ENCODE results near the gene HDAC4.

Gene HDAC4

DNA sequence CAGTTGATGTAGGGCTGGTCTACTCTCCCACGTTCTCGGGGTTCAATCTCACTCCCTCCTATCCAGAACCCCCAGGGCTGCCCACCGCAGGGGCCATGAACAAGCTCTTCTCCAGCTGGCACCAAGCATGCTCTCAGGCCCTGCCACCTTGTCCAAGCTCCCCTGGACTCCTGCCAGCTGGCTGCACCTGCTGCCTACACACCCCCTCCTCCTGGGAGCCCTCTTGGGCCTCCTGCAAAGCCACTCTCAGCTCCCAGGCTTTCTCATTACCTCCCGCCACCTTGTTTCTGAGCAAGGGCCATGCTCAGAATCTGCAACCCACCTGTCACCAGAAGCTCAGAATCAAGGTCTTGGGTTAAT is 56.0 kb downstream of the HDAC4 start:
- Histone ChIP-seq H3K27me3 (ENCODE audit: insufficient read depth, low read length, poor library complexity, severe bottlenecking) (no peaks in the 10 kb centered on the region), H3K4me2 (ENCODE audit: low read depth, low read length, poor library complexity, severe bottlenecking) (no peak overlapping the region), H3K9me2 (replicated peaks; ENCODE audit: low read depth, low read length) (no peaks in the 10 kb centered on the region), H3K4me3 (ENCODE audit: low read length, poor library complexity, severe bottlenecking) (no peak overlapping the region), H3F3A (ENCODE audit: low read depth) (no peaks in the 10 kb centered on the region), H2AFZ (ENCODE audit: low read length) (no peak overlapping the region), H3K36me3 (ENCODE audit: insufficient read depth, low read length) (no peaks in the 10 kb centered on the region; the same call in 1 of the 2 replicates), H3K4me1 (ENCODE audit: insufficient read depth, low read length, poor library complexity, severe bottlenecking) (peaks cover 7% of the 10 kb centered on the region), H3K79me2 (ENCODE audit: insufficient read depth, low read length) (peaks cover 36% of the 10 kb centered on the region), H3K9me3 (ENCODE audit: insufficient read depth, low read depth, low read length) (no peaks in the 10 kb centered on the region), H3K9ac (ENCODE audit: low read depth, low read length, poor library complexity, severe bottlenecking) (no peak overlapping the region), H4K20me1 (ENCODE audit: insufficient read depth, low read length, poor library complexity, severe bottlenecking) (no peaks in the 10 kb centered on the region)
- no peak for TF ChIP-seq EZH2phosphoT487 (IDR thresholded peaks at IDR 0.05; ENCODE audit: borderline replicate concordance)
- TF ChIP-seq, protein P1, sequence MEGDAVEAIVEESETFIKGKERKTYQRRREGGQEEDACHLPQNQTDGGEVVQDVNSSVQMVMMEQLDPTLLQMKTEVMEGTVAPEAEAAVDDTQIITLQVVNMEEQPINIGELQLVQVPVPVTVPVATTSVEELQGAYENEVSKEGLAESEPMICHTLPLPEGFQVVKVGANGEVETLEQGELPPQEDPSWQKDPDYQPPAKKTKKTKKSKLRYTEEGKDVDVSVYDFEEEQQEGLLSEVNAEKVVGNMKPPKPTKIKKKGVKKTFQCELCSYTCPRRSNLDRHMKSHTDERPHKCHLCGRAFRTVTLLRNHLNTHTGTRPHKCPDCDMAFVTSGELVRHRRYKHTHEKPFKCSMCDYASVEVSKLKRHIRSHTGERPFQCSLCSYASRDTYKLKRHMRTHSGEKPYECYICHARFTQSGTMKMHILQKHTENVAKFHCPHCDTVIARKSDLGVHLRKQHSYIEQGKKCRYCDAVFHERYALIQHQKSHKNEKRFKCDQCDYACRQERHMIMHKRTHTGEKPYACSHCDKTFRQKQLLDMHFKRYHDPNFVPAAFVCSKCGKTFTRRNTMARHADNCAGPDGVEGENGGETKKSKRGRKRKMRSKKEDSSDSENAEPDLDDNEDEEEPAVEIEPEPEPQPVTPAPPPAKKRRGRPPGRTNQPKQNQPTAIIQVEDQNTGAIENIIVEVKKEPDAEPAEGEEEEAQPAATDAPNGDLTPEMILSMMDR (conservative IDR thresholded peaks at IDR 0.05; ENCODE audit: low read length) = no peak

- H3K9me3 ChIP-seq (ENCODE audit: insufficient read depth, low read depth, low read length) = no peaks in the 10 kb centered on the region
- no peak overlapping the region for H3K4me2 ChIP-seq (ENCODE audit: low read depth, low read length, poor library complexity, severe bottlenecking)
- H4K20me1 ChIP-seq (ENCODE audit: insufficient read depth, low read length, poor library complexity, severe bottlenecking) = no peaks in the 10 kb centered on the region
- H2AFZ ChIP-seq (ENCODE audit: low read length) = no peak overlapping the region
- H3K9ac ChIP-seq (ENCODE audit: low read depth, low read length, poor library complexity, severe bottlenecking) = no peak overlapping the region
- TF ChIP-seq EZH2phosphoT487 (IDR thresholded peaks at IDR 0.05; ENCODE audit: borderline replicate concordance) = no peak
- TF ChIP-seq, protein P1 (conservative IDR thresholded peaks at IDR 0.05; ENCODE audit: low read length) = no peak
- H3K79me2 ChIP-seq (ENCODE audit: insufficient read depth, low read length) = peaks cover 38% of the 10 kb centered on the region
- no peaks in the 10 kb centered on the region for H3K27me3 ChIP-seq (ENCODE audit: insufficient read depth, low read length, poor library complexity, severe bottlenecking)
- no peaks in the 10 kb centered on the region for H3K9me2 ChIP-seq (replicated peaks; ENCODE audit: low read depth, low read length)
- H3F3A ChIP-seq (ENCODE audit: low read depth) = no peaks in the 10 kb centered on the region
- H3K4me1 ChIP-seq (ENCODE audit: insufficient read depth, low read length, poor library complexity, severe bottlenecking) = peaks cover 13% of the 10 kb centered on the region
- H3K36me3 ChIP-seq (ENCODE audit: insufficient read depth, low read length) = no peaks in the 10 kb centered on the region; the same call in 1 of the 2 replicates
- no peak overlapping the region for H3K4me3 ChIP-seq (ENCODE audit: low read length, poor library complexity, severe bottlenecking)
Measured at GRCh38 chr2:239343946-239344856, 56.6 kb downstream of the HDAC4 start.

- no peak overlapping the region for H3K9ac ChIP-seq (ENCODE audit: low read depth, low read length, poor library complexity, severe bottlenecking)
- no peaks in the 10 kb centered on the region for H3K9me3 ChIP-seq (ENCODE audit: insufficient read depth, low read depth, low read length)
- no peak overlapping the region for H3K4me3 ChIP-seq (ENCODE audit: low read length, poor library complexity, severe bottlenecking)
- no peaks in the 10 kb centered on the region for H3K27me3 ChIP-seq (ENCODE audit: insufficient read depth, low read length, poor library complexity, severe bottlenecking)
- no peaks in the 10 kb centered on the region for H3K9me2 ChIP-seq (replicated peaks; ENCODE audit: low read depth, low read length)
- no peaks in the 10 kb centered on the region for H4K20me1 ChIP-seq (ENCODE audit: insufficient read depth, low read length, poor library complexity, severe bottlenecking)
- no peaks in the 10 kb centered on the region for H3K36me3 ChIP-seq (ENCODE audit: insufficient read depth, low read length)
- no peak overlapping the region for H3K4me2 ChIP-seq (ENCODE audit: low read depth, low read length, poor library complexity, severe bottlenecking)
- TF ChIP-seq, protein P1 (conservative IDR thresholded peaks at IDR 0.05; ENCODE audit: low read length) = no peak
- TF ChIP-seq EZH2phosphoT487 (IDR thresholded peaks at IDR 0.05; ENCODE audit: borderline replicate concordance) = no peak
- peaks cover 43% of the 10 kb centered on the region for H3K79me2 ChIP-seq (ENCODE audit: insufficient read depth, low read length)
- no peak overlapping the region for H2AFZ ChIP-seq (ENCODE audit: low read length)
- peaks cover 21% of the 10 kb centered on the region for H3K4me1 ChIP-seq (ENCODE audit: insufficient read depth, low read length, poor library complexity, severe bottlenecking)
- H3F3A ChIP-seq (ENCODE audit: low read depth) = no peaks in the 10 kb centered on the region
Measured at GRCh38 chr2:239343460-239343859, 57.4 kb downstream of the HDAC4 start.

Measured in Loucy (cell line).